ENCODE results near the gene TCERG1L.

The TCERG1L gene

DNA sequence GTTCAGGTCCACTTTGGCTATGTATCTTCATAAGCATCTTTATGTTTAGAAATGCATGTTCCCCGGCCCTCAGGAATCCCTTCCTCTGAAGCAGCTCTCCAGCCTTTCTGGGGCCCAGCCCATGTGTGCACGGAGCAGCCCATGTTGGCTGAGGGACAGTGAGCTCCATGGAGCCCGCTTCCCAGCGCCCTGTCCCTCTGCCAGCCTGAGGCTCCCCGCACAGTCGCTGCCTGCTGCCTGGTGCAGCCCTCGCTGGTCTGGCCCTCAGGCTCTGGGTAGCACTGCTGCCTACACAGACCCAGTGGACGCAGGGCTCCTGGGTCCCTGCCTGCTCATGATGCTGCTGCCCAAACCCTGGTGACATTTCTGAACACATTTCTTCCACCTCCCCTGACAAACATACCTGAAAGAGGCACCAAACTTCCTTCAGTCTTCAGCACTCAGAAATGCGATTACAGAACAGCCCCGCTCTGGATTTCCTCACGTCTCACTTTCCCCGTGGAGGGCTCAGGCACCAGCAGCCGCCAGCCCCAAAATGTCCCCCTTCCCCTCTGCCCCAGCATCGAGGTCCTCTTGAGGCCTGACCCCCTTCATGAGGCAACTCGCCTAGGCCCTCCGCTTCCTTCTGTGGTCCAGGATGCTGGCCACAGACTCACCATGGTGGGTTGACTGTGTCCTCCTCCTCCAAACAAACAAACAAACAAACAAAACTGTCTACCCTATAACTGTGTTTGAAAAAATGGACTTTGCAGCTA, 5.0 kb upstream of the TCERG1L start:
- FAIRE-seq (no peak), DNase-seq (ENCODE audit: insufficient read length, low spot score) (no peak)

DNA sequence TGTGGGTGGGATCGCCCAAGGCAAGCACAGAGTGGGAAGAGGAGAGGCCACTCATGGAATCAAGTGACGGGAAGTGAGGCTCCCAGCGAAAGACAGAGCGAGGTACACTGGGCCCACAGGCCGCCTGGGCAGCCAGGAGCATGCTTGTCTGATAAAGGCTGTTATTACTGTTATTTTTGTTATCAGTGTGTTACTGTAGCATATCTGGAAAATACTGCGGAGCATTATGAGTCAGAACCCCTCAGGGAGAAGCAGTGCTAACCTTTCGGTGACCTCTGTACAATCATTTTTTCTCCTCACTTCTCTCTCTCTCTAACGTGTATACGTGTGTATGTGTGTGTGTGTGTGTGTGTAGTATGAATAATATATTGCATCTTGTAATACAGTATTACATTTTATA, 3.8 kb upstream of the TCERG1L start:
- FAIRE-seq = no peak
- DNase-seq (ENCODE audit: insufficient read length, low spot score) = no peak

DNA sequence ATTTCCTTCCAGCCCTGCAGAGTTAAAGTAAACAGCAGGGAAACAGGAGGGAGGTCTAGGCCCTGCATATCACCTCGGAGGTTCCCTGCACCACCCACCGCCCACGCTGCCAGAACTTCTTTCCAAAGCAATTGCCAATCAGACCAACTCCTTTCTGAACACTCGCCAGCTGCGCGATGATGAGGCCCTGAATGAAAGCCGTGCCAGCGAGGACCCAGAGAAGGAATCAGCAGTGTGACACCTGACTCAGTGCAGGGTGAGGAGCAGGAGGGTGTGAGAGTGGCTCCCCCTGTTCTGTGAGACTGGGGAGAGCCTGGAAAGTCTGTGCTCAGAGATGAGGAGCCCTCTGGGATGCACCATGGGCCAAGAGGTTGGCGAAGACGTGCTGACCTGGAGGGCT, 3.3 kb upstream of the TCERG1L start:
- DNase-seq (ENCODE audit: insufficient read length, low spot score) (no peak), FAIRE-seq (no peak)

DNA sequence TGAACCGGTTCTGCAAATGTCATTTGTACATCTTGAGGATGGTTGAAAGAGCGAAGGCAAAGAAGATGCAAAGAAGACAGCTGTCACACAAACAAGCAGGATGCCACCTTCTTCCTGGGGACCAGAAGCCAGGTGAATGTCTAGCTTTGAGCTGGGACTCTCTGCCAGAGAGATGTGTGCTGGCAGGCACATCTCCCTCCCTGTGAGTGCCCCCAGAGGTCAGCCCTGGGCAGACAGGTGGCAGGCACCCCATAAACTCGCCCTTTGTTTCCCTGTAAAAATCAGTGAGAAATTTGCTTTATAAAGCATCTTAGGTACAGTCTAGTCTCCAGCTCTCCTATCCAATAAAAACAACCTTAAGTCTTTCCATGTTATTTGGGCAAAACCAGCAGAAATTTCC, 2.6 kb upstream of the TCERG1L start:
- DNase-seq (ENCODE audit: insufficient read length, low spot score) (no peak), FAIRE-seq (no peak)

DNA sequence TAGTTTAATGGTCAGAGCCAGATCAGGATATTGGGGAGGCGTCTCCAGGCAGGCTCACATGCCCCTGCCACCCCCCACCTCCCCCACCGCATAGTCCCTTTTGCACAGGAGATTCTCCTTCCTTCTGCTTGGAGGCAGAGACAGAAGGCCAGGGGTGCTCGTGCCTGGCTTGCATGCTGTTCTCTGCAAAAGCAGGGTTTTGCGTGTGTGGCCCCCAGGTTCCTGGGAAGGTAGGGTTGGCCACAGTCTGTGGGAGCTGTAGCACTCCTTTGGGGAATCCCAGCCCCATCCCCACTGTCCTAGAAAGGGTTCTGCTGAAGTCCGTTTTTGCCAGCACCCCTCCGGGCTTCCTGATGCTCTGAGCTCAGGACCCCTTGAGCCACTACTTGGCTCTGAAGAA, 1.9 kb upstream of the TCERG1L start:
- DNase-seq (ENCODE audit: insufficient read length, low spot score) (no peak), FAIRE-seq (no peak)

DNA sequence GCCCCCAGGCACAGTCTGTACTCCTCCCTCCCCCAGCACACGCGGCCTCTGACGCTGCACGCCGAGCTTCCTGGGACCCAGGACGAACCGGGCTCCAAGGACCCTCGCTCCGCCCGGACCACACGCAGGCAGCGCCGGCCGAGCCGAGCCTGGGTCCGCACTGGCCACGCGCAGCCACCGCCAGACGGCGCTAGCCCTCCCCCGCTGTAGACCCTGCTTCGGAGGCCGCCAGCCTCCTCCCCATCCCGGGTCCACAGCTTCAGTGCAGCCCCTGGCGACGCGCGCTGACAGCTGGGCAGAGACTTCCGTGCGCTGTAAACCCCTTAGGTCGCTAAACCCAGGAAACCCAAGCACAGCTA, 936 bp upstream of the TCERG1L start:
- DNase-seq (ENCODE audit: insufficient read length, low spot score) (no peak), FAIRE-seq (no peak)

DNA sequence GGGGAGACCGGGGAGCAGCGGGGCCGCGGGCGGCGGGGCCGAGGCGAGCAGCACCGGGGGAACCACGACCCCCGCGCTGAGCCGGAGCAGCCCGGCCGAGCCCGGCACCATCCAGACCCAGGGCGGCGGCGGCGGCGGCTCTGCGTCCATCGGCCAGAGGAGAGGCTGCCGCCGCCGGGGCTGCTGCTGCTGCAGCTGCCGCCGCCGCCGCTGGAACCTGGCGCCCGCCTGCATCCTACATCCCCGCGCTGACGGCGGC, 190 bp downstream of the TCERG1L start:
- no peak for FAIRE-seq

DNA sequence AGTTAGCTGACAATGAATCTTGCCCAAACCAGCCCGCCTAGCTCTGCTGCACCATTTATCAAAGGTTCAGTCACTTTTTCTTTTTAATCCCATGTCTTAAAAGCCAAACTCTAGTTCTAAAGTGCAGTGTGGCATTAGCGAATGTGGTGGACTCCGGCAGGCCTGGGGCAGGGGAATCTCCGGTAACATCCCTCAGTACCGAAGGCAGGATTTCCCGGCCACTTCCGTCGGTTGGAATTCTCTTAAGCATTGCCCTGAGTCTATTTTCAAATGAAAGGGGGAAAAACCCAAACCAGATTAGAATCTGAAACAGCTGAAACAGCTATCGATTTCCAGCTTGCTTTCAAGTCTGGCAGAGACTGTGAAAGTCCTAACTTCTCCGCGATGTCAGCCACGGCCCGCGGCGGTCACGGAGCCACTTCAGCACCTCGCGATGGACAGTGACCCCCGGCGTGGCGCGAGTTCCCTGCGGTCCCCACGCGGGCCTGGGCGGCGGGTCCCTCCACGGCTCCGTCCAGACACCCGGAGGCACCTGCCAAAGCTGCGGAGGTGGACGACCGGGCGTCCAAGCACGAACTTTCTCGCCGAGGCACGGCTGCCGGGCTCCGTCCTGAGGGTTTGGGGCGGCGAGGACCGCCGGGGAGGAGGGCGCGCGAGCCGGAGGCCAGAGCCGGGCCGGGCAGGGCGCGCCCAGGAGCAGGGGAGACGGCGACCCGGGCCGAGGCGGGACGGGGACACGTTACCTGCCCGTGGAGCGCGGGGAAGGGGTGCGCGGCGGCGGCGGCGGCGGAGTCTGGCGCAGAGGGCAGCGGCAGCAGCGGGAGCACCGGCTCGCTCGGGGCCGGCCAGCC, 745 bp downstream of the TCERG1L start:
- DNase-seq (ENCODE audit: insufficient read length, low spot score) = no peak
- FAIRE-seq = no peak

More for the DNA sequence above, 190 bp downstream of the TCERG1L start:
- no peak for DNase-seq (ENCODE audit: insufficient read length, low spot score)

DNA sequence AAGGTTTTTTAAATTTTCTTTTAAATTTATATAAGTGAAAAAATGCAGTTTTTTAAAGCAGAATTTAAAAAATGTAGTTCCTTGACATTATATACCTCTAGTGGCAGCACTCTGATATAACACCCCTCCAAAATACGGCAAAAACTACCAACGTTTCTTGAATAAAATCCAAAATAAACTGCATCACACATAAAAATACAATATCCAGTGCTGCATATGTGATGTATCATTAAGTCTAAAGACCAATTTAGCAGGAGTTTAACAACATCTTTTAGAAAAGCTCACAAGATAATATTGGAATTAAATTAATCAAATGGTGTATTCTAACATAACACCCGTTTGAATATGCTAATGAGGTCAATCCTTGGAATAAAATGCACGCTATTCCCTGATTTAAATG, 1.4 kb downstream of the TCERG1L start:
- DNase-seq (ENCODE audit: insufficient read length, low spot score) (no peak), FAIRE-seq (no peak)

DNA sequence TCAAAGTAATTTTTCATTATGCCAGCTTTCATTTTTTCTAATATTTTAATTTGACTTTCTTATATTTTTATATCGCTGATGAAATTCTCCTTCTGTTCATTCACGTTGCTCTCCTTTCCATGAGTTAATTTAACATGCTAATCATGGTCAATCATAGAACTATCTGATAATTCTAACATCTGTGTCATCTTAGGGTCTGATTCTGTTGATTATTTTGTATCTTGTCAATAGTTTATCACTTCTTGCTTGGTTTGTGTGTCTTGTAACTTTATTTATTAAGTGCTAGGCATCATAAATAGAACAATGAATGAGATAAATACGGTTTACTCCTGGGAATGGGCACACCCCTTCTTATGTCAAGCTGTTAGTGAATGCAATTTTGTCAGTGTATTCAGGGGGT, 11.0 kb downstream of the TCERG1L start:
- FAIRE-seq = no peak
- no peak for DNase-seq (ENCODE audit: insufficient read length, low spot score)

DNA sequence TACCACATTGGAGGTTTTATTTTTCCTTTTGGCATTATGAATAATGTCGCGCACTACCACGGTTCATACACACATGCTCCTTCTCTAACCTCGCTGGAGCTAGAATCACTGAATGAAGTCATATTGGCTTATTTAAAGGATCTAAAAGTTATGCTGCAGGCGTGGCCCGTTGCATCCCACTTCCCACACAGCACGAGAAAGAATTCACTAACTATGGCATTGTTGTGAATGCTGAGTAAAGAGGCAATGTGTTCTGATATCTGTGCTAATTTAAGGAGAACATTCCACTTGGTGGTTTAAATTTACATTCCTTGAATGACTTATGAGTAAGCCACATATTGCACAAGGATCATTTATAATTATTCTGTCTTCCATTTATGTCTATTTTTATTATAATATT, 20.7 kb downstream of the TCERG1L start:
- FAIRE-seq (no peak), DNase-seq (ENCODE audit: insufficient read length, low spot score) (no peak)

DNA sequence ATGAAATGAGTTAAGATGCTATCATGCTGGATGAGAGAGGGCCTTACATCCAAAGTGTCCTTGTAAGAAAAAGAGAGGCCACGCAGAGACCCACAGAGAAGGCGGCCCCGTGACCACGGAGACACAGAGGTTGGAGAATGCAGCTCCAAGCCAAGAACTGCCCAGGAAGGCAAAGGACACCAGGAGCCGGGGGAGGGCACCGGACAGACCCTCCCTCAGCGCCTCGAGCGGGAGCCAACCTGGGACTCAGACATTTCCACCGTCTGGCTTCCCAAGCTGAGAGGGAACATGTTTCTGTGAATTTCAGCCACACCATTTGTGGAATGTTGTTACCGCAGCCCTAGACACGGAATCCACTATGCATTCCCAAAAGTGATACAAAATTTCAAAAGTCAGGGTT, 22.9 kb downstream of the TCERG1L start:
- FAIRE-seq = no peak
- DNase-seq (ENCODE audit: insufficient read length, low spot score) = no peak

DNA sequence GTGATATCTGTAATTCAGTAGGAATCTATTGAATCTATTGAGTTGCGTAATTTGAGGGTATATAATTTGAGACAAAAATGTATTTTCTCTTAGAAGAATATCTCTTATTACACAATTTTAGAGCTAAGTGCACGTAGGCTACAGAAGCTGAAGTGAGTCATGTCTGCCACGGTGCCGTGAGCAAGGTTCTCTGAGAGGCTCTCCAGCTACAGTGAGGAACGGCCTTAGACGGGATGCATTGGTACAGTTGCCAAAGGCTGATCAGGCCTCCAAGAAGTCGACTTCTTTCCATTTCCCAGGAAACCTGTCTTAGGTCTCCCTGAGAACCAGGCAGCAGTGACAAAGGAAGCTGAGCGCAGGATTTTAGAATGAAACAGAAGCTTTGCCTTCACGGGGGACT, 28.6 kb downstream of the TCERG1L start:
- FAIRE-seq (no peak), DNase-seq (ENCODE audit: insufficient read length, low spot score) (no peak)

DNA sequence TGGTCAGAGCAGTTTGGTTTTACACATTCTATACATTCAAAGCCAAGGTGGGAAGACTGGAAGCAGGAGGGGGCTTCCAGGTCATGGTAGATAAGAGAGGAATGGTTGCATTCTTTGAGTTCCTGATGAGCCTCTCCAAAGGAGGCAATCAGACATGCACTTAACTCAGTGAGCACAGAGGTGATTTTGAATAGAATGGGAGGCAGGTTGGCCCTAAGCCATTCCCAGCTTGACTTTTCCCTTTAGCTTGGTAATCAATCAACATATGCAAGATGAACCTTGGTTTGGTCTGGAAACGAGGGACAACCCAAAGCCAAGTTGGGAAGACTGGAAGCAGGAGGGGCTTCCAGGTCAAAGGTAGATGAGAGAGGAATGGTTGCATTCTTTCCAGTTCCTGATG, 31.4 kb downstream of the TCERG1L start:
- DNase-seq (ENCODE audit: insufficient read length, low spot score) = no peak
- FAIRE-seq = no peak

DNA sequence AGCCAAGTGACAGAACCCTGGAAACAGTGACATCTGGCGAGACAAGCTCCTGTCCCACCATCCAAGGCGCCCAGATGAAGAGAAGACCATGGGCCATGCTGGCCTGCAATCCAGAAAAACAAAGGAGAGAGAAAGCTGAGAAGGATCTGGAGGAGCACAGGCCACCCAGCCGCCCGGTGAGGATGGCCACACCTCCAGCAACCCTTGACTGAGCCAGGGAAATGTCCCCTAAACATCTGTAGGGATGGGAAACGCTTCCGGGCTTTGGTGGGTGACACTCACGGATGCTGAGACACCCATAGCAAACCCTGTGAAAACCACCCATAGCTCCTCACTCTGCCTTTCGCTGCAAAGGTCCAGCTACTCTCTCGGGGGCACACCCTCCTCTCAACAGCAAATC, 32.0 kb downstream of the TCERG1L start:
- FAIRE-seq (no peak), DNase-seq (ENCODE audit: insufficient read length, low spot score) (no peak)

DNA sequence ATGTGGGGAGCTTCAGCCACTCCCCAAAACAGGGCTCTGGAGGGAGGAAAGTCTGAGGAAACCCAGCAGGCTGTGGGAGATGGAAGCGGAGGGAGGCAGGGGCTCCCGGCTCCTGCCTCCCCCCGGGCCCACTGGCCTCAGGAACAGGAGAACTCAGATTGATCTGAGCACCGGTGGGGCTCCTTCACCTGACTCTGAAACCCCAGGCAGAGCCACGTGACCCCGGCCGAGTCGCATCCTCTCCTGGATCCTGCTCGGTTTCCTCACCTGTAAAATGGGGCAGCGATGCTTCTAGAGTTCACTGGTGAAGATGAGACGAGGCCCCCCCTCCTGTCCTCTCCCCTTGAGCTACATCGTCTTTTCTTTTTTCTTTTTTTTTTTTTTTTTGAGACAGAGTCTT, 33.6 kb downstream of the TCERG1L start:
- no peak for FAIRE-seq
- no peak for DNase-seq (ENCODE audit: insufficient read length, low spot score)

DNA sequence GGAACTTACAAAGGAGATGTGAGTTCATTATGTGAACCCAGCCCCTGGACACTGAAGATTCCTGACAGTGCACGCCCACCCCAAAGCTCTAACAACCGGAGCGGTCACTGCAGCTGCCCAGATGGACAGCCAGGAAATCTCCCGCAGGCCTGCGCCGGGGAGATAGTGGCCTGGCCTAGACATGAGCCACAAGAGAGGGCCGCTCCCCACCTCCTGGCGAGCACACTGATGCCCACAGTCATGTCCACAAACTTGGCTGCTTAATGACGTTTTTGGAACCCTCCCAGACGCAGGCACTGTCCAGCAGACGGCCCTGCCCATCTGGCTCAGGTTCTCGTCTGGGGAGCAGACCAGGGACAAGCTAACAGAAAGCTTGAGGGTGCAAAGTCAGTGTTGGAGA, 34.2 kb downstream of the TCERG1L start:
- no peak for FAIRE-seq
- DNase-seq (ENCODE audit: insufficient read length, low spot score) = no peak

DNA sequence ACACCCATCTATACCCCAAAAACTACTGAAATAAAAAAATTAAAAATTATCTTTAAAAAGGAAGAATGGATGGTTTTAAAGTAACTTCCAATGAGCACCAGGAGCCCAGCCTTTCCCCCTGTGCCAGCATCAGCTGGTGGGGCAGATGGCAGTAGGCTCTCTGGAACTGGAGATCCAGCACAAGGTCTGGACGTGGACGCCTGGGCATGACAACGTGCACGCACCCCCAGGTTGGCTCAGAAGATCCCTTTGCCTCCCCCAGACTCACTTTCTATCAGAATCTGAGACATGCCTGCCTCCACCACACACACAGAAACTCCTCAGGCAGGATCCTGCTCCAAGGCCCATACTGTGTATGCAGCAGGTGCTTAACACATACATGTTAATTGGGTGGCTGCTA, 35.8 kb downstream of the TCERG1L start:
- FAIRE-seq (no peak), DNase-seq (ENCODE audit: insufficient read length, low spot score) (no peak)

DNA sequence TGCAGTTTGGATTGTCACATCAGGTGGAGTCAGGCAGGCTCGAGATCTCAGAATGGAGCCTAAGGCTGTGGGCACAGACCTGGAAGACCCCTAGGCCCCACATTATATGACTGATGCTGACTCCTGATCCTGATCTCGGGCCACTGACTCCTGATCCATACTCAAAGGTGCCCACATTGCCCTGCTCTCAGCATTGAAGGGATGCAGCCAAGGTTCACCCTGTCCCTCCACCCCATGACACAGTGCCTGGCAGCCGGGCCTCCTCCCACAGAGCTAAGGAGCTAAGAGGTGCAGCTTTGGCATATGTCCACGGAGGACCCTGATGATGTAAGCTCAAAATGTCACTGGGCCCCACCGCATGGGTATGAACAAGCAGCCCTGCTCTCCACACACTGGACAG, 36.6 kb downstream of the TCERG1L start:
- DNase-seq (ENCODE audit: insufficient read length, low spot score) (no peak), FAIRE-seq (no peak)

DNA sequence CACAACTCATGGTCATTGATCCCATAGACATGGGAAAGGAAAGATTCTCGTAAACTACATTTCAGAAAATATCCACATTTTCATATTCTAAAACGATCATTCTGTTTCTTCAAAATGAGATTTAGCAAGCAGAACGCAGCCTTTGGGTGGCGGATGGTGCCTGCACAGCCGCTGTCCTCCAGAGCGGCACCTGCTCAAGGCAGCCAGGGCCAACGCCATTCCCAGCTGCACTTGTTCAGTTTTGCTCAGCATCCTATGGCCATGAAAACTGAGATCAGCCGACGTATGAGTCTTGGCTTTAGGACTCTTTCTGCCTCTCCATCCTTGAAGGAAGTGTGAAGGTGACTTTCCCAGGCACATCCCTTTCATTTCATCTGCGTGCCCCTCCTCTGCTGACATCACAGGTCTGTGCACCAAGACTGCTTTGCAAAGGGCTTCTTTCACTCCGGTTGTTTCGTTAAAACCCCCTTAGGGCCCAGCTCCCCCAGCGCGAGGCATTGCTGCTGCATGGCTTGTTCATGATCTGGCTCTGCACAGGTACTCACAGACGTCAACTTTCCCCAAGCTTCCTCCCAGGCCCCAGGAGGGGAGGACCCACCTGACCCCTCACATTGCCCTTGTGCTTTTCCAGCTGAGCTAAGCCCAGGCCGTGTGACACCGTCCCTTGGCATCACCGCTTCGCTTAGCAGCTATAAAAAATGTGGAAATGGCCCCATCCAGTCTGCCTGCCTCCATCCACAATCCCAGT, 37.2 kb downstream of the TCERG1L start:
- FAIRE-seq (no peak), DNase-seq (ENCODE audit: insufficient read length, low spot score) (no peak)

DNA sequence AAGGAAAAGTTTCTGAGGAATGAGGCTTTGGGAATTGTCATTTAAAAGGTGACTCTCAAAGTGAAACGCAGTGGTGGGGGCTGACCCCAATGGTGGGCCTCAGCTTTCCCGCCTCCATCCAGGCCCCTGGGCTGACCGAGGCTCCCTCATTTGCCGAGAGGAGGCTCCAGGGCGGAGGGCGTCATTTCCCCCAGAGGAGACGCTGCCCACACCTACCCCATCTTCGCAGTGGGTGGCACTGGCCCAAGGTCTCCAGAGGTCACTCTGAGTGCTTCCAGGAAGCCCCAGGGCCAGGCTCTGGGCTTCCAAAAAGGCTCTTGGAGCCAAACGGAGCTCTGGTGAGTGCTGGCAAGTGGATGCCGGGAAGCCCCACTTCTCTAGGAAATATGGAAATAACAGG, 38.0 kb downstream of the TCERG1L start:
- no peak for FAIRE-seq

DNA sequence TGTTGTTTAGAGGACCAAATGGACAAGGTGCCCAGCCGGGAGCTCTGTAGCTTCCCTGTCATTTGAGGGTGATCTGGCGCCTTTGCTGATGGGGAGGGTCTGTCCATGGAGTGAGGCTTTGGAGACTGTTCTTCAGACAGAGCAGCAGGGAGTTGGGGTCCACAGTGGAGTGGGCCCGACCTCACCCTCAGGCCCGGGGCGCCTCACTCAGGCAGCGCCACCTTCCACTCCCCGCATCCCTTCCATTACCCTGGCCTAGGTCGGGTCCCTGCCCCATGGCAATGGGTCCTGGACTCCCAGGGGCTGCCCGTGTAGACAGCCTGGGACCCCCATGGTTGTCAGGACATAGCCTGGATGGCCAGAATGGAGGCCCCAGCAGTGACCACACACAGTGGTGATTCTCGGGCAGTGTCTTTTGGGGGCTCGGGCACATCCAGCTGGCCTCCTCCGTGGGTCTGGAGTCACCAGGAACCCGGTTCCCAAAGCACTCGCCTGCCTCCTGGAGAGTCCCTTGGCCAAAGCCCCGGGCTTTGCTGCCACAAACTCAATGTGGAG, 38.5 kb downstream of the TCERG1L start:
- FAIRE-seq = no peak
- no peak for DNase-seq (ENCODE audit: insufficient read length, low spot score)

More for the DNA sequence above, 38.0 kb downstream of the TCERG1L start:
- DNase-seq (ENCODE audit: insufficient read length, low spot score) = no peak
